MM.1S (cell line): ENCODE data around the gene GULP1.

Source experiments
- DNase-seq: peaks from one replicate; pipeline ENCODE4 v3.0.0-alpha.2; 2015
- H2AFZ ChIP-seq: fragments of 300-600 bp; sonication (generic); 2 replicates; pipeline ENCODE4 v1.6.0; 2016; ENCODE audit warnings: antibody characterized with exemption, low read length
- H3F3A ChIP-seq: fragments of 300-600 bp; sonication (generic); 2 replicates; pipeline ENCODE4 v1.6.1; 2016; ENCODE audit warnings: mild to moderate bottlenecking, antibody characterized with exemption, low read length, moderate library complexity, mixed read lengths; ENCODE audit not compliant: insufficient read depth
- H3K27ac ChIP-seq: fragments of 300-600 bp; sonication (generic); 2 replicates; pipeline ENCODE4 v1.5.1; 2016; ENCODE audit warnings: mild to moderate bottlenecking, low read length
- H3K27me3 ChIP-seq: fragments of 300-600 bp; sonication (generic); replicated peaks from 2 replicates; pipeline ENCODE4 v1.6.0; 2016; ENCODE audit warnings: low read length; ENCODE audit not compliant: insufficient read depth
- H3K36me3 ChIP-seq: fragments of 300-600 bp; sonication (generic); replicated peaks from 2 replicates; pipeline ENCODE4 v1.6.1; 2016; ENCODE audit warnings: mild to moderate bottlenecking, low read length, mixed read lengths; ENCODE audit not compliant: insufficient read depth
- H3K4me1 ChIP-seq: fragments of 300-600 bp; sonication (generic); 2 replicates; pipeline ENCODE4 v1.6.1; 2016; ENCODE audit warnings: low read length, mixed read lengths
- H3K4me2 ChIP-seq: fragments of 300-600 bp; sonication (generic); 2 replicates; pipeline ENCODE4 v1.6.0; 2016; ENCODE audit warnings: low read depth, low read length
- H3K4me3 ChIP-seq: fragments of 300-600 bp; sonication (generic); 2 replicates; pipeline ENCODE4 v1.5.1; 2016; ENCODE audit warnings: low read length, mixed read lengths
- H3K79me2 ChIP-seq: fragments of 300-600 bp; sonication (generic); 2 replicates; pipeline ENCODE4 v1.6.1; 2016; ENCODE audit warnings: mixed run types, low read length, mixed read lengths
- H3K9ac ChIP-seq: fragments of 300-600 bp; sonication (generic); 2 replicates; pipeline ENCODE4 v1.6.1; 2016; ENCODE audit warnings: low read length, mixed read lengths
- H3K9me2 ChIP-seq: fragments of 300-600 bp; sonication (generic); replicated peaks from 2 replicates; pipeline ENCODE4 v1.6.1; 2016; ENCODE audit warnings: mild to moderate bottlenecking, low read length, mixed read lengths; ENCODE audit not compliant: insufficient read depth
- H3K9me3 ChIP-seq: fragments of 300-600 bp; sonication (generic); replicated peaks from 2 replicates; pipeline ENCODE4 v1.6.1; 2016; ENCODE audit warnings: mild to moderate bottlenecking, low read length, mixed read lengths; ENCODE audit not compliant: insufficient read depth
- H4K20me1 ChIP-seq: fragments of 300-600 bp; sonication (generic); 2 replicates; pipeline ENCODE4 v1.6.1; 2016; ENCODE audit warnings: mild to moderate bottlenecking, low read length, moderate library complexity, mixed read lengths; ENCODE audit not compliant: insufficient read depth
- EZH2 ChIP-seq: fragments of 300-600 bp; sonication (generic); optimal IDR thresholded peaks from 2 replicates; pipeline ENCODE3; 2017; ENCODE audit warnings: low read depth, mild to moderate bottlenecking, antibody characterized with exemption, low read length, mixed read lengths
- EZH2phosphoT487 ChIP-seq: fragments of 300-600 bp; sonication (generic); IDR thresholded peaks from 2 replicates; pipeline ENCODE4 v1.6.1; 2018; ENCODE audit warnings: antibody characterized with exemption, low read length
- TF ChIP-seq, protein P1 (sequence below): fragments of 300-600 bp; sonication (generic); IDR thresholded peaks from 2 replicates; pipeline ENCODE4 v1.5.1; 2016; ENCODE audit warnings: antibody characterized with exemption, low read length, mixed read lengths

GULP1 gene

GRCh38 chr2:188526701-188527100, 235.0 kb downstream of the GULP1 start:
- no peaks in the 10 kb centered on the region for H3K27me3 ChIP-seq
- no peak overlapping the region for H3K4me2 ChIP-seq
- H3K27ac ChIP-seq: no peak overlapping the region
- H3K79me2 ChIP-seq: no peaks in the 10 kb centered on the region
- no peak for TF ChIP-seq EZH2phosphoT487
- no peak for TF ChIP-seq EZH2
- TF ChIP-seq, protein P1, sequence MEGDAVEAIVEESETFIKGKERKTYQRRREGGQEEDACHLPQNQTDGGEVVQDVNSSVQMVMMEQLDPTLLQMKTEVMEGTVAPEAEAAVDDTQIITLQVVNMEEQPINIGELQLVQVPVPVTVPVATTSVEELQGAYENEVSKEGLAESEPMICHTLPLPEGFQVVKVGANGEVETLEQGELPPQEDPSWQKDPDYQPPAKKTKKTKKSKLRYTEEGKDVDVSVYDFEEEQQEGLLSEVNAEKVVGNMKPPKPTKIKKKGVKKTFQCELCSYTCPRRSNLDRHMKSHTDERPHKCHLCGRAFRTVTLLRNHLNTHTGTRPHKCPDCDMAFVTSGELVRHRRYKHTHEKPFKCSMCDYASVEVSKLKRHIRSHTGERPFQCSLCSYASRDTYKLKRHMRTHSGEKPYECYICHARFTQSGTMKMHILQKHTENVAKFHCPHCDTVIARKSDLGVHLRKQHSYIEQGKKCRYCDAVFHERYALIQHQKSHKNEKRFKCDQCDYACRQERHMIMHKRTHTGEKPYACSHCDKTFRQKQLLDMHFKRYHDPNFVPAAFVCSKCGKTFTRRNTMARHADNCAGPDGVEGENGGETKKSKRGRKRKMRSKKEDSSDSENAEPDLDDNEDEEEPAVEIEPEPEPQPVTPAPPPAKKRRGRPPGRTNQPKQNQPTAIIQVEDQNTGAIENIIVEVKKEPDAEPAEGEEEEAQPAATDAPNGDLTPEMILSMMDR: no peak
- H3K4me3 ChIP-seq: no peak overlapping the region
- no peaks in the 10 kb centered on the region for H3K36me3 ChIP-seq
- no peaks in the 10 kb centered on the region for H3F3A ChIP-seq
- DNase-seq: no peak
- H2AFZ ChIP-seq: no peak overlapping the region
- H3K4me1 ChIP-seq: no peaks in the 10 kb centered on the region
- no peaks in the 10 kb centered on the region for H3K9me2 ChIP-seq
- H3K9ac ChIP-seq: no peak overlapping the region
- no peaks in the 10 kb centered on the region for H3K9me3 ChIP-seq
- H4K20me1 ChIP-seq: no peaks in the 10 kb centered on the region

DNA sequence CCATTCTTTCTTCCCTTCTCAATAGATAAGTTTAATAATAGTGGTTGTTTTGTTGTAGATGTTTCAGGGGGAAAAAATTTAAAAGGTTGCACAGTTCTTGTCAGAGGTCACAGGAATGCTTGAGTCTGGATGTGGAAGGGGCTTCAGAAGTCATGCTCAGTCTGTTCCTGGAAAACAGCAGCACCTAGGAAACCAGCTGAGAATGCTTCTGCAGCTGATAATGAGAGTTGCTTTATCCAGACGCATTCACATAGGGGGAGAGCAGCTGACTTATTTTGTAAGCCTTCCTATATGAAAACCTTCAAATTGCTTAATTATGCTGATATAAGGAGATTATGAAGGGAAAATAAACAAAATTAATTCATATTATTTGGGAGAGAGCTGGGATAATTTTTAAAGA, 235.5 kb downstream of the GULP1 start:
- DNase-seq: no peak
- no peaks in the 10 kb centered on the region for H3K27me3 ChIP-seq
- no peak overlapping the region for H3K4me2 ChIP-seq
- H4K20me1 ChIP-seq: no peaks in the 10 kb centered on the region
- no peaks in the 10 kb centered on the region for H3K9me2 ChIP-seq
- H3K79me2 ChIP-seq: no peaks in the 10 kb centered on the region
- H2AFZ ChIP-seq: no peak overlapping the region
- no peak for TF ChIP-seq EZH2phosphoT487
- no peak for TF ChIP-seq EZH2
- TF ChIP-seq, protein P1: no peak
- no peak overlapping the region for H3K4me3 ChIP-seq
- no peaks in the 10 kb centered on the region for H3K9me3 ChIP-seq
- no peaks in the 10 kb centered on the region for H3K4me1 ChIP-seq
- no peaks in the 10 kb centered on the region for H3F3A ChIP-seq
- H3K36me3 ChIP-seq: no peaks in the 10 kb centered on the region
- no peak overlapping the region for H3K27ac ChIP-seq
- H3K9ac ChIP-seq: no peak overlapping the region

- Histone ChIP-seq H3K27me3 (no peaks in the 10 kb centered on the region), H3K36me3 (no peaks in the 10 kb centered on the region), H3F3A (no peaks in the 10 kb centered on the region), H3K79me2 (no peaks in the 10 kb centered on the region), H3K9me3 (no peaks in the 10 kb centered on the region), H3K9ac (no peak overlapping the region), H2AFZ (no peak overlapping the region), H3K4me1 (no peaks in the 10 kb centered on the region), H3K4me2 (no peak overlapping the region), H4K20me1 (no peaks in the 10 kb centered on the region), H3K4me3 (no peak overlapping the region), H3K27ac (no peak overlapping the region), H3K9me2 (no peaks in the 10 kb centered on the region)
- TF ChIP-seq EZH2phosphoT487 (no peak), EZH2 (no peak)
- TF ChIP-seq, protein P1: no peak
- DNase-seq: no peak
Measured at GRCh38 chr2:188527581-188527993, 235.9 kb downstream of the GULP1 start.
